Measurements from ENCODE around the gene DLG1.

Gene DLG1

DNA sequence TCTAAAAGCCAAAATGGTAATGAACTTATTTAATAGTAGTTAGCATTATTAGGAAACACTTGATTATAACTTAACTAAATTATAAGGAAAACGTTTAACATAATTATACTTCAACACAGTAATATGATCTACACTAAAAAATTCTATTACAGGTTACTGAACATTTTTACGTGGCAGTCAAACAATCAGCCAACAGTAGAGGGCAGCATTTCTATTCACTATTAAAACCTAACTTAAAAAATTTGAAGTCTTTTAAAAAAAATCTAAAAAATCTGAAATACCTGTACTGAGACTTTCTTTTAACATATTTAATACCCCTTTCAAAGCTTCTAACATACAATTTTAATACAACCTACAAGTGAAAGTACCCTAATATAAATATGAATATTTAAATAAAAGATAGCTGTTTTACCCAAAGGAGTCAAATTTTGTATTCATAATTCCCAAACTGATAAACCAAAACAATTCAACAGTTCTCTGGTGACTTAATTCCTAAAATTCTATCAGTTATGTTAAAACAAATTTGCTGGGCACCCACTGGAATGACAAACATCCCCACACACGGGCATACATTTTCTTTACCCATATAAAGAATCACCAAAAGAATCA is 41.5 kb downstream of the DLG1 start:
- peak; percentile 24 for DNase-seq (ENCODE audit: low read depth)
- H3K4me3 ChIP-seq (ENCODE audit: low read depth, low read length) = no peak overlapping the region
- TF ChIP-seq, protein P1, sequence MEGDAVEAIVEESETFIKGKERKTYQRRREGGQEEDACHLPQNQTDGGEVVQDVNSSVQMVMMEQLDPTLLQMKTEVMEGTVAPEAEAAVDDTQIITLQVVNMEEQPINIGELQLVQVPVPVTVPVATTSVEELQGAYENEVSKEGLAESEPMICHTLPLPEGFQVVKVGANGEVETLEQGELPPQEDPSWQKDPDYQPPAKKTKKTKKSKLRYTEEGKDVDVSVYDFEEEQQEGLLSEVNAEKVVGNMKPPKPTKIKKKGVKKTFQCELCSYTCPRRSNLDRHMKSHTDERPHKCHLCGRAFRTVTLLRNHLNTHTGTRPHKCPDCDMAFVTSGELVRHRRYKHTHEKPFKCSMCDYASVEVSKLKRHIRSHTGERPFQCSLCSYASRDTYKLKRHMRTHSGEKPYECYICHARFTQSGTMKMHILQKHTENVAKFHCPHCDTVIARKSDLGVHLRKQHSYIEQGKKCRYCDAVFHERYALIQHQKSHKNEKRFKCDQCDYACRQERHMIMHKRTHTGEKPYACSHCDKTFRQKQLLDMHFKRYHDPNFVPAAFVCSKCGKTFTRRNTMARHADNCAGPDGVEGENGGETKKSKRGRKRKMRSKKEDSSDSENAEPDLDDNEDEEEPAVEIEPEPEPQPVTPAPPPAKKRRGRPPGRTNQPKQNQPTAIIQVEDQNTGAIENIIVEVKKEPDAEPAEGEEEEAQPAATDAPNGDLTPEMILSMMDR (IDR thresholded peaks at IDR 0.05; ENCODE audit: low read depth, low read length, missing control alignments) = peak; percentile 42

DNA sequence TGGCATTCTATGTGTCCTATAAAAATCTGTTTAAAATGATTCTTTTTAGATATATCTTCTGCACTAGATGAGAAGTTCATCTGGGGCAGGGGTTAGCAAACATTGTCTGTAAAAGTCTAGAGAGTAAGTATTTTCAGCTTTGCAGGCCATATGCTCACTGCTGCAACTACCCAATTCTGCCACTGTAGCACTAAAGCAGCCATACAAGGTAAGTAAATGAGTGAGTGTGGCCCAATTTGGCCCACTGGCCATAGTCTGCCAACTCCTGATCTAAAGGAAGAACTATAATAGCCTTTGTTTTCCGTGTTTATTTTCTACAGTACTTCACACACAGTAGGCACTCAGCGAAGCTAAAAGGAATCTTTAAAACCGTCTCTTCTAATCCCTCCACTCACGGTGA is 42.3 kb downstream of the DLG1 start:
- no peak overlapping the region for H3K4me3 ChIP-seq (ENCODE audit: low read depth, low read length)
- TF ChIP-seq, protein P1 (IDR thresholded peaks at IDR 0.05; ENCODE audit: low read depth, low read length, missing control alignments) = no peak
- DNase-seq (ENCODE audit: low read depth) = no peak

DNA sequence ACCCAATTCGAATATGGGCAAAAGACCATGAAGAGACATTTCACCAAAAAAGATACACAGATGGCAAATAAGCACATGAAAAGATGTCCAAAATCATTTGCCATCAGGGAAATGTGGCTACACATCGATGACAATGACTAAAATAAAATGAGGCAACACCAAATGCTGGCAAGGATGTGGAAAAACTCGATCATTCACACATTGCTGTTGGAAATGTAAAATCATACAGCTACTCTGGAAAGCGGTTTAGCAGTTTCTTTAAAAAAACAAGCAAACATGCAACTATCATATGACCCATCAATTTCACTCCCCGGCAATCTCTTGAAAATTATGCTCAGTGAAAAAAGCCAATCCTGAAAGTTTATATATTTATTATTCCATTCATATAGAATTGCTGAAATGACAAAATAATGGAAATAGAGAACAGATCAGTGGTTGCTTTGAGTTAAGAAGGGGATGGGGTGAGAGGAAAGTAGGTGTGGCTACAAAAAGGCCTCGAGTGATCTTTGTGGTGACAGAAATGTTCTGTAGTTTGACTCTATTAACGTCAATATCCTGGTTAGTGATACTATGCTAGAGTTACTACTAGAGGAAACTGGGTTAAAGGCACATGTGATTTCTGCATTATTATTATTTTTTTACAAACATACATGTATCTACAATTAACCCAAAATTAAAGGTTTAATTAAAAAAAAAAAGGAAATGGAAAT is 45.0 kb downstream of the DLG1 start:
- no peak overlapping the region for H3K4me3 ChIP-seq (ENCODE audit: low read depth, low read length)
- no peak for DNase-seq (ENCODE audit: low read depth)
- TF ChIP-seq, protein P1 (IDR thresholded peaks at IDR 0.05; ENCODE audit: low read depth, low read length, missing control alignments) = no peak

DNA sequence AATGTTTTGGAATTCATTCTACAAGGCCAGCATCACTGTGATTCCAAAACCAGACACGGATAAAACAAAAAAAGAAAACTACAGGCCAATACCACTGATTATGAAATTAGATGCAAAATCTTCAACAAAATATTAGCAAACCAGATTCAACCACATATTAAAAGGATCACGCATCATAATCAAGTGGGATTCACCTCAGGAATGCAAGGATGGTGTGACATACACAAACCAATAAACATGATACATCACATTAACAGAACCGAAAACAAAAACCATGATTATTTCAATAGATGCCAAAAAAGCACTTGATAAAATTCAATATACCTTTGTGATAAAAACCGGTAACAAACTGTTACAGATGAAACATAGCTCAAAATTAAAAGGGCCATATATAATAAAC is 48.9 kb downstream of the DLG1 start:
- TF ChIP-seq, protein P1 (IDR thresholded peaks at IDR 0.05; ENCODE audit: low read depth, low read length, missing control alignments) = no peak
- DNase-seq (ENCODE audit: low read depth) = no peak
- no peak overlapping the region for H3K4me3 ChIP-seq (ENCODE audit: low read depth, low read length)

DNA sequence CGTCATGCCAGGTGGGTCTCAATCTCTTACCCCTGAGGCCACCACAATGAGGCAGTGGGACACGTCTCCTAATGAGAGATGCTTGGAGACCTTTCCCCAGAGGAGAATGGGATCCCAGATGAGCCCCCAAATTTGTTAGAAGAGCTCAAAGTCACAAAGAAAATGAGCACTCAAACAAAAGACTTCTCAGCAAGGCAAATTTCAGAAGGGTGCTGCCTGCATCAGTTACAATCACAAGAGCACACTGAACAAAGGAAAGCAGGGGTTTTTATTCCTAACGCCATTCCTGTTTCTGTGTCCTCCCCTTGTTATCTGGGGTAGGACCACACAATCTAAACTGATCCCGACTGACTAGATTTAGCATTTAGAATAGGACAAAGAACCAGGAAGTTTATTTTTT is 50.1 kb downstream of the DLG1 start:
- DNase-seq (ENCODE audit: low read depth) = no peak
- no peak overlapping the region for H3K4me3 ChIP-seq (ENCODE audit: low read depth, low read length)
- TF ChIP-seq, protein P1 (IDR thresholded peaks at IDR 0.05; ENCODE audit: low read depth, low read length, missing control alignments) = no peak

DNA sequence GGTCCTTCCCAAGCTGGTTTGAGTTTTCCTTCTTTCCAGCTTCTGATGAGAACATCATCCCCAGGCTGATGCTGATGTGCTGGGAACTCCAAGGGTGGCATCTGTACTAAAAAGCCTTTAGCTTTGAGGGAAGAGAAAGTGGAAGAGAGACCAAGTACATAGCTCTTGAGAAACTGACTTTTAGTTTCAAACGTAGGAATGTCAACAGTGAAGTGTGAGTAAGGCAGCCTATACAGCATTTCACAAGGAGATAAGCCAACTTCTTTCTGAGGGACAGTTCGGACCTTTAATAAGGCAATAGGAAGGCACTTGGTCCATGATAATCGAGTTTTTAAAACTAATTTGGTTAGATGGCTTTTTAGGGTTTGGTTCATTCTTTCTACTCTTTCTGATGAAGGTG is 53.7 kb downstream of the DLG1 start:
- H3K4me3 ChIP-seq (ENCODE audit: low read depth, low read length) = no peak overlapping the region
- DNase-seq (ENCODE audit: low read depth) = no peak
- TF ChIP-seq, protein P1 (IDR thresholded peaks at IDR 0.05; ENCODE audit: low read depth, low read length, missing control alignments) = no peak

Measured in GM12864 (cell line).